H9 (cell line): Measurements from ENCODE around the gene CCDC81. TPM values are rescaled to one million over a fixed set of nuclear protein-coding genes. Genes with fewer than 3 reads are reported as not detected.

Experiments
- DNase-seq: peaks from one replicate; pipeline ENCODE4 v3.0.0-alpha.2; 2017
- H2AFZ ChIP-seq: one replicate; pipeline ENCODE4 v1.6.1; 2013; ENCODE audit warnings: mild to moderate bottlenecking, low read length, control low read depth, moderate library complexity
- H2AK5ac ChIP-seq: 2 replicates; pipeline ENCODE4 v1.6.1; 2013; ENCODE audit warnings: low read length, control low read depth, mixed read lengths; ENCODE audit not compliant: insufficient read length
- H2BK120ac ChIP-seq: one replicate; pipeline ENCODE4 v1.6.1; 2013; ENCODE audit warnings: low read depth, mild to moderate bottlenecking, low read length, control low read depth, inconsistent platforms; ENCODE audit not compliant: poor library complexity, severe bottlenecking
- H2BK12ac ChIP-seq: 2 replicates; pipeline ENCODE4 v1.6.1; 2013; ENCODE audit warnings: low read length, control low read depth, mixed read lengths, low read depth; ENCODE audit not compliant: insufficient read length
- H2BK15ac ChIP-seq: 2 replicates; pipeline ENCODE4 v1.6.1; 2013; ENCODE audit warnings: low read depth, low read length, control low read depth
- H2BK20ac ChIP-seq: one replicate; pipeline ENCODE4 v1.6.1; 2013; ENCODE audit warnings: low read depth, mild to moderate bottlenecking, low read length, control low read depth, inconsistent platforms; ENCODE audit not compliant: poor library complexity, severe bottlenecking
- H2BK5ac ChIP-seq: 2 replicates; pipeline ENCODE4 v1.6.1; 2013; ENCODE audit warnings: low read length, control low read depth, mixed read lengths; ENCODE audit not compliant: insufficient read length
- H3K14ac ChIP-seq: 2 replicates; pipeline ENCODE4 v1.6.1; 2013; ENCODE audit warnings: low read length, control low read depth; ENCODE audit not compliant: insufficient read depth
- H3K18ac ChIP-seq: 2 replicates; pipeline ENCODE4 v1.6.1; 2013; ENCODE audit warnings: low read depth, mild to moderate bottlenecking, mixed read lengths, low read length, control low read depth; ENCODE audit not compliant: insufficient read length
- H3K23ac ChIP-seq: 2 replicates; pipeline ENCODE4 v1.6.1; 2013; ENCODE audit warnings: low read length, control low read depth, mixed read lengths, low read depth; ENCODE audit not compliant: insufficient read length
- H3K23me2 ChIP-seq: 2 replicates; pipeline ENCODE4 v1.6.1; 2013; ENCODE audit warnings: low read depth, mild to moderate bottlenecking, mixed read lengths, low read length, control low read depth; ENCODE audit not compliant: insufficient read length, poor library complexity, severe bottlenecking
- H3K27ac ChIP-seq: 2 replicates; pipeline ENCODE4 v1.5.1; 2013; ENCODE audit warnings: low read length, control low read depth, mixed read lengths, low read depth; ENCODE audit not compliant: insufficient read length
- H3K27me3 ChIP-seq: 2 replicates; pipeline ENCODE4 v1.6.1; 2013; ENCODE audit warnings: low read length, control low read depth, inconsistent platforms; ENCODE audit not compliant: insufficient read depth
- H3K4ac ChIP-seq: 2 replicates; pipeline ENCODE4 v1.6.1; 2013; ENCODE audit warnings: low read depth, mild to moderate bottlenecking, control low read depth, inconsistent platforms, low read length, moderate library complexity
- H3K4me1 ChIP-seq: 2 replicates; pipeline ENCODE4 v1.6.1; 2013; ENCODE audit warnings: low read length, control low read depth, inconsistent platforms; ENCODE audit not compliant: insufficient read depth
- H3K4me2 ChIP-seq: 2 replicates; pipeline ENCODE4 v1.6.1; 2013; ENCODE audit warnings: low read length, control low read depth, mixed read lengths; ENCODE audit not compliant: insufficient read length, insufficient read depth
- H3K56ac ChIP-seq: 2 replicates; pipeline ENCODE4 v1.6.1; 2013; ENCODE audit warnings: low read depth, mild to moderate bottlenecking, mixed read lengths, low read length, control low read depth; ENCODE audit not compliant: insufficient read length
- H3K79me1 ChIP-seq: 2 replicates; pipeline ENCODE4 v1.6.1; 2013; ENCODE audit warnings: low read depth, mild to moderate bottlenecking, moderate library complexity, low read length, control low read depth, inconsistent platforms; ENCODE audit not compliant: insufficient read depth, poor library complexity, severe bottlenecking
- H3K79me2 ChIP-seq: 2 replicates; pipeline ENCODE4 v1.6.1; 2013; ENCODE audit warnings: low read length, control low read depth, inconsistent platforms; ENCODE audit not compliant: insufficient read depth
- H3K9ac ChIP-seq: 2 replicates; pipeline ENCODE4 v1.6.1; 2013; ENCODE audit warnings: low read length, control low read depth, mixed read lengths; ENCODE audit not compliant: insufficient read length; ENCODE audit errors: extremely low read depth
- H3K9me3 ChIP-seq: one replicate; pipeline ENCODE4 v1.6.1; 2013; ENCODE audit warnings: low read depth, low read length, inconsistent platforms; ENCODE audit not compliant: control insufficient read depth
- H3T11ph ChIP-seq: one replicate; pipeline ENCODE4 v1.6.1; 2013; ENCODE audit warnings: mild to moderate bottlenecking, low read length, control low read depth, inconsistent platforms
- H4K20me1 ChIP-seq: one replicate; pipeline ENCODE4 v1.6.1; 2013; ENCODE audit not compliant: control insufficient read depth, insufficient read length, insufficient read depth
- H4K5ac ChIP-seq: 2 replicates; pipeline ENCODE4 v1.6.1; 2013; ENCODE audit warnings: low read depth, mild to moderate bottlenecking, mixed read lengths, low read length, control low read depth; ENCODE audit not compliant: insufficient read length
- H4K8ac ChIP-seq: replicated peaks from 2 replicates; pipeline ENCODE4 v1.6.1; 2013; ENCODE audit warnings: low read length, control low read depth, mixed read lengths, low read depth; ENCODE audit not compliant: insufficient read length
- H4K91ac ChIP-seq: 2 replicates; pipeline ENCODE4 v1.6.1; 2013; ENCODE audit warnings: low read depth, mild to moderate bottlenecking, moderate library complexity, mixed read lengths, low read length, control low read depth; ENCODE audit not compliant: insufficient read length
- H3K27ac Mint-ChIP-seq, 3 experiments: 2 replicates in 2 of 3; 3 replicates in 1 of 3; pipeline ENCODE4 v1.8.0; 2020 to 2021; ENCODE audit warnings: mixed read lengths in 3 of 3, mild to moderate bottlenecking in 1 of 3, moderate library complexity in 1 of 3
- H3K27me3 Mint-ChIP-seq: 2 replicates; pipeline ENCODE4 v1.8.0; 2021; ENCODE audit warnings: low read depth, mild to moderate bottlenecking, moderate library complexity, mixed read lengths
- H3K36me3 Mint-ChIP-seq, 3 experiments: 2 replicates in 2 of 3; 3 replicates in 1 of 3; pipeline ENCODE4 v1.8.0; 2020 to 2021; ENCODE audit warnings: low read depth in 3 of 3, mixed read lengths in 3 of 3; ENCODE audit not compliant: insufficient read depth in 1 of 3
- H3K4me1 Mint-ChIP-seq, 2 experiments: 2 replicates each; pipeline ENCODE4 v1.8.0; 2020; ENCODE audit warnings: mixed read lengths in 2 of 2
- H3K4me3 Mint-ChIP-seq, 2 experiments: 2 replicates in 1 of 2; 3 replicates in 1 of 2; pipeline ENCODE4 v1.8.0; 2020 to 2021; ENCODE audit warnings: mild to moderate bottlenecking in 2 of 2, mixed read lengths in 2 of 2, moderate library complexity in 1 of 2
- H3K9me3 Mint-ChIP-seq, 2 experiments: 2 replicates in 1 of 2; 3 replicates in 1 of 2; pipeline ENCODE4 v1.8.0; 2020; ENCODE audit warnings: mild to moderate bottlenecking in 2 of 2, mixed read lengths in 2 of 2, moderate library complexity in 1 of 2
- WGBS: extraction: QIAGEN DNeasy Blood & Tissue Kit; methylation state at CpG from one replicate; pipeline ENCODE4 v1.1.7; 2013; ENCODE audit warnings: missing lambda C conversion rate, low lambda C conversion rate, mixed read lengths; ENCODE audit not compliant: insufficient read length; ENCODE audit errors: extremely low coverage; 5-methylcytosine and 5-hydroxymethylcytosine counted together
- total RNA-seq: library from RNA; stranded (reverse); gene quantifications from 2 replicates; pipeline ENCODE4 v1.2.1, GENCODE V29; 2021
- TF ChIP-seq, protein P1 (sequence below): fragments of 200-600 bp; sonication (generic); conservative IDR thresholded peaks from 3 replicates; pipeline ENCODE4 v1.8.0; 2021; ENCODE audit warnings: antibody characterized with exemption, mild to moderate bottlenecking

The CCDC81 gene
- total RNA-seq, 1 experiment from 2014 or later: 0.52 TPM

DNA sequence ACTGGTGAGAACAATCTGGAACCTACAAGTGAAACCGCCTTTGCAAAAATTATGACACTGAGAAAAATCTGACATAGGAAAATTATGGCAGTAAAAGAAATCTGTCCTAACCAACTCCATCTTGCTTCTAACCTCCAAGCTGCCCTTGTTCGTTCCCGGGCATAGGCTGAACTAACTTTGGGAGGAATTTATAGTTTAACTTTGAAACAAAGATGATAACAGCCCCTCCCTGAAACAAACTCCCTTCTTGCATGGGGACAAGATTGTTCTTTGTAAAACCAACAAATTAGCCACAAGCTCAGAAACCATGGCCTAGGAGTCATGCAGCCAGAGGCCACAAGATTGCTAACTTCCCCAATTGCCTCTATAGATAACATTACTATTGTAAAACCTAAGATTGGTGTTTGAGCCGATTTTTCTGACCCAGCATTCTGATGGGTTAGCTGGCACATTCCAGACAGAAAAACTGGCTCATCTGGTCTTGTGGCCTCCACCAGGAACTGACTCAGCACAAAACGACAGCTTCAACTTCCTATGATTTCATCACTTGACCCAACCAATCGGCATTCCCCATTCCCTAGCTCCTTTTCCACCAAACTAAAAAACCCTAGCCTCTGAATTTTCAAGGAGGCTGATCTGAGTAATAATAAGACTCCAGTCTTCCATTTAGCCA lies 3.6 kb upstream of the CCDC81 start:
- H2BK12ac ChIP-seq: no peak overlapping the region
- H2AK5ac ChIP-seq: no peak overlapping the region
- no peaks in the 10 kb centered on the region for H3K9me3 ChIP-seq
- H3K9me3 Mint-ChIP-seq: peaks cover 0 to 8% of the 10 kb centered on the region in 2 experiments; a peak in 2 of 5 replicates
- no peak overlapping the region for H3K23ac ChIP-seq
- H3K27me3 Mint-ChIP-seq: no peaks in the 10 kb centered on the region
- H3K9ac ChIP-seq: no peak overlapping the region
- WGBS: no CpG with 5 or more reads among the region's 6 CpGs
- no peaks in the 10 kb centered on the region for H3K79me1 ChIP-seq
- H3K4me3 Mint-ChIP-seq: no peak overlapping the region
- H4K8ac ChIP-seq: no peak overlapping the region
- no peak overlapping the region for H2BK120ac ChIP-seq
- H4K91ac ChIP-seq: no peak overlapping the region
- no peak for DNase-seq
- H3K4me1 Mint-ChIP-seq: peaks cover 8 to 13% of the 10 kb centered on the region in 2 experiments
- no peak overlapping the region for H3K56ac ChIP-seq
- H3K27ac ChIP-seq: no peak overlapping the region
- no peak overlapping the region for H2BK15ac ChIP-seq
- TF ChIP-seq, protein P1, sequence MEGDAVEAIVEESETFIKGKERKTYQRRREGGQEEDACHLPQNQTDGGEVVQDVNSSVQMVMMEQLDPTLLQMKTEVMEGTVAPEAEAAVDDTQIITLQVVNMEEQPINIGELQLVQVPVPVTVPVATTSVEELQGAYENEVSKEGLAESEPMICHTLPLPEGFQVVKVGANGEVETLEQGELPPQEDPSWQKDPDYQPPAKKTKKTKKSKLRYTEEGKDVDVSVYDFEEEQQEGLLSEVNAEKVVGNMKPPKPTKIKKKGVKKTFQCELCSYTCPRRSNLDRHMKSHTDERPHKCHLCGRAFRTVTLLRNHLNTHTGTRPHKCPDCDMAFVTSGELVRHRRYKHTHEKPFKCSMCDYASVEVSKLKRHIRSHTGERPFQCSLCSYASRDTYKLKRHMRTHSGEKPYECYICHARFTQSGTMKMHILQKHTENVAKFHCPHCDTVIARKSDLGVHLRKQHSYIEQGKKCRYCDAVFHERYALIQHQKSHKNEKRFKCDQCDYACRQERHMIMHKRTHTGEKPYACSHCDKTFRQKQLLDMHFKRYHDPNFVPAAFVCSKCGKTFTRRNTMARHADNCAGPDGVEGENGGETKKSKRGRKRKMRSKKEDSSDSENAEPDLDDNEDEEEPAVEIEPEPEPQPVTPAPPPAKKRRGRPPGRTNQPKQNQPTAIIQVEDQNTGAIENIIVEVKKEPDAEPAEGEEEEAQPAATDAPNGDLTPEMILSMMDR: no peak
- no peak overlapping the region for H3K18ac ChIP-seq
- H2BK20ac ChIP-seq: no peak overlapping the region
- peaks cover 0 to 8% (median 8%) of the 10 kb centered on the region in 3 experiments; a peak in 3 of 7 replicates for H3K36me3 Mint-ChIP-seq
- no peak overlapping the region for H2BK5ac ChIP-seq
- H4K20me1 ChIP-seq: no peaks in the 10 kb centered on the region
- H3K14ac ChIP-seq: no peak overlapping the region
- H3K4ac ChIP-seq: no peak overlapping the region
- H3K4me2 ChIP-seq: no peak overlapping the region
- no peak overlapping the region for H2AFZ ChIP-seq
- H3K79me2 ChIP-seq: no peaks in the 10 kb centered on the region
- H3K4me1 ChIP-seq: no peaks in the 10 kb centered on the region
- no peak overlapping the region for H3T11ph ChIP-seq
- no peaks in the 10 kb centered on the region for H3K23me2 ChIP-seq
- H3K27ac Mint-ChIP-seq: no peak overlapping the region
- H3K27me3 ChIP-seq: no peaks in the 10 kb centered on the region
- H4K5ac ChIP-seq: no peak overlapping the region
